Stimulated activated CD4-positive, alpha-beta T cell treated with anti-CD3 and anti-CD28 coated beads, Interleukin-15, amount 100 ng/mL, for 24 hours (primary cell): Measurements from ENCODE around the gene MS4A18.
A peak's percentile ranks its signal among the peaks of the same experiment; 100 is the strongest.
"Not testable (repeated sequence)": the region's sequence is repeated elsewhere in the genome, so short reads cannot be mapped to it uniquely, and the experiment has no call there.

Experiments
- DNase-seq: peaks from one replicate; pipeline ENCODE4 v3.0.0-alpha.2; 2020

MS4A18 gene

GRCh38 chr11:60740573-60740972 lies 16.1 kb downstream of the MS4A18 start:
- DNase-seq = no peak

GRCh38 chr11:60741421-60741820 lies 16.9 kb downstream of the MS4A18 start:
- no peak for DNase-seq

DNA sequence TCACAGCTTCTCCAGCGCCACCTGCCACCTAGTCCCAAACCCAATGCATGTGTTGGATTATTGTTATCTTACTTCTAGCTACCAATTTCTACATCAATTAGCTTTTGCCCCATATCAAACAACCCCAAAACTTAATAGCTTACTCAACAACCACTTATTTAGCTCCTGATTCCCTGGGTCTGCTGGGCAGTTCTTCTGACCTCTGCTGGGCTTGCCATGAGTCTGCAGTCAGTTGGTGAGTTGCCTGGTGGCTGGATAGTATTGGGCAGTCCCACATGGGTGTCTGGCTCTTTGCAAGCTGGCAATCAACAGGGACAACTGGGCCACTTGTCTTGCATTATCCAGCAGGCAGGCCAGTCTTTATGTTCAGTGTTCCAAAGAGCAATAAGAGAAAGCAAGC lies 18.5 kb downstream of the MS4A18 start:
- no peak for DNase-seq

- no peak for DNase-seq
These were observed 19.6 kb downstream of the MS4A18 start for GRCh38 chr11:60744114-60744513.

GRCh38 chr11:60747359-60747873 lies 22.9 kb downstream of the MS4A18 start:
- no peak for DNase-seq

DNA sequence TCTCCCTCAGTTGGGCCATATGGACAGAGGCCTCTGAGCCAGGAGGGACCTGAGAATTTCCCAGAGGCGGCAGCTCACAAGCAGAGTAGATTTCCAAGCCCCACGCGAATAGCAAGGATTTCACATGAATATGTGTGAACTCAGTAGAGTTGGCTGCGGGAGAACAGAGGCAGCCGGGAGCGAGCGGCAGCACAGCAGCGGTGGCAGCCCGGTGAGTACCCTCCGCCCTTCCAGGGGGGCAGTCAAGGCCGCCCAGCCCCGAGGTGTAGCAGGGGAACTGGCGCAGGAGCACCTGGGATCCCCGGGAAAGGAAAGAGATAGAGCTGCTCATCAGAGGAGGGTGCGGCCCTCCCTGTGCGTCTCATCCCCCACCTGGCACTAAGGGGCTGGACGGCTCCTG lies 23.7 kb downstream of the MS4A18 start:
- no peak for DNase-seq

- no peak for DNase-seq
These were observed 24.3 kb downstream of the MS4A18 start for GRCh38 chr11:60748821-60749220.

GRCh38 chr11:60750911-60751310 lies 26.4 kb downstream of the MS4A18 start:
- DNase-seq = no peak

- no peak for DNase-seq
These were observed 28.8 kb downstream of the MS4A18 start for GRCh38 chr11:60753309-60753708.

DNA sequence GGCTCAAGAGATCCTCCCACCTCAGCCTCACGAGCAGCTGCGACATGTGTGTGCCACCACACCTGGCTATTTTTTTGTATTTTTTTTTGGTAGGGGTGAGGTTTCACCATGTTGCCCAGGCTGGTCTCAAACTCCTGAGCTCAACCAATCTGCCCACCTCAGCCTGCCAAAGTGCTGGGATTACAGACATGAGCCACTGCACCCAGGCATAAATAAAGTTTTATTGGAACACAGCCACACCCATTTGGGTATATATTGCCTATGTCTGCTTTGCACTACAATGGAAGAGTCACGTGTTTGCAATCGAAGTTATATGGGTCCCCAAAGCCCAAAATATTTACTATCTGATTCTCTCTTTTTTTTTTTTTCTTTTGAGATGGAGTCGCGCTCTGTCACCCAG lies 30.4 kb downstream of the MS4A18 start:
- DNase-seq = no peak

GRCh38 chr11:60756307-60757032 lies 31.9 kb downstream of the MS4A18 start, which contains the start of gene MS4A15:
TSS of gene MS4A15 (plus strand) at chr11:60756867. CDS start at chr11:60763734, 6,867 bp downstream.
- no peak for DNase-seq

DNA sequence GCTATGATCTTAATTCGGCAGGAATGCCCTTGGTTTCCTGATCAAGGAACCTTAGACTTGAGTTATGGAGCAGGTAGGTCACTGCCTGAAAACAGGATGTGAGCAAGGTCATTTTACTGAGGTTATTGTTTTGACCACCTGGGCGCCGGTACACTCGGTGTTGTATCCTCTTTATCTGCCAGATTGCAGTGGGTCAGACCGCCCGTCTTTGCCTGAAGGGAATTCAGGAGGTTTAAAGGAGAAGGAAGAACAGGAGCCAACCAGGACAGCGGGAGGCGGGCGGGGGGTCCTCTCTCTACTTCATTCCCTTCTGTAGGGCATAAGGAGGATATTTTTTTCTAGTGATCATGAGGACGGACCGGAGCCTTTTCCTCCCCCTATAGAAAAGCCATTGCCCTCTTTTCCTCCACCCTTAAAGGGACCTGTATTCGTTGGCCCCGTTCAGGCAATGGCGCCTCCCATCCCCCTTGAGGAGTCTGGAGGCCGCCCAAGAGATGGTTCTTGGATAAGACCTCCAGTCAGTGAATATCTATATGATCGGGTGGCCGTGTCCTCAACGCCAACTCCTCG lies 32.8 kb downstream of the MS4A18 start:
- no peak for DNase-seq

GRCh38 chr11:60758671-60759070 lies 34.2 kb downstream of the MS4A18 start:
- DNase-seq = not testable (repeated sequence)

DNA sequence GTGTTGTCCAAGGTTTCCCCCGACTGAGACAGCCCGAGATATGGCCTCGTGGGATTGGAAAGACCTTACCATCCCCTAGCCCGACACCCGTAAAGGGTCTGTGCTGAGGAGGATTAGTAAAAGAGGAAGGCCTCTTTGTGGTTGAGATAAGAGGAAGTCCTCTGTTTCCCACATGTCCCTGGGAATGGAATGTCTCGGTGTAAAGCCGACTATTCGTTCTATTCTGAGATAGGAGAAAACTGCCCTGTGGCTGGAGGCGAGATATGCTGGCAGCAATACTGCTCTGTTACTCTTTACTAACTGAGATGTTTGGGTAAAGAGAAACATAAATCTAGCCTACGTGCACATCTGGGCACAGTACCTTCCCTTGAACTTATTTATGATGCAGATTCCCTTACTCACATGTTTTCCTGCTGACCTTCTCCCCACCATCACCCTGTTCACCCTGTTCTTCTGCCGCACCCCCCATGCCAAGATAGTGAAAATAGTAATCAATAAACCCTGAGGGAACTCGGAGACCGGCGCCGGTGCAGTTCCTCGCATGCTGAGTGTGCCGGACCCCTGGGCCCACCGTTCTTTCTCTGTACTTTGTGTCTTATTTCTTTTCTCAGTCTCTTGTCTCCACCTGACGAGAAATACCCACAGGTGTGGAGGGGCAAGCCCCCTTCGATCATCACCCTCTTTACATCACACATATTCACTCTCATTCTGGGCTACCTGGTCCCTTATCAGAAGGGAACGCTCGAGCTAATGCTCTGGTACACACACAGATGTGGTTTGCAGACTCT lies 35.1 kb downstream of the MS4A18 start:
- DNase-seq = not testable (repeated sequence)

DNA sequence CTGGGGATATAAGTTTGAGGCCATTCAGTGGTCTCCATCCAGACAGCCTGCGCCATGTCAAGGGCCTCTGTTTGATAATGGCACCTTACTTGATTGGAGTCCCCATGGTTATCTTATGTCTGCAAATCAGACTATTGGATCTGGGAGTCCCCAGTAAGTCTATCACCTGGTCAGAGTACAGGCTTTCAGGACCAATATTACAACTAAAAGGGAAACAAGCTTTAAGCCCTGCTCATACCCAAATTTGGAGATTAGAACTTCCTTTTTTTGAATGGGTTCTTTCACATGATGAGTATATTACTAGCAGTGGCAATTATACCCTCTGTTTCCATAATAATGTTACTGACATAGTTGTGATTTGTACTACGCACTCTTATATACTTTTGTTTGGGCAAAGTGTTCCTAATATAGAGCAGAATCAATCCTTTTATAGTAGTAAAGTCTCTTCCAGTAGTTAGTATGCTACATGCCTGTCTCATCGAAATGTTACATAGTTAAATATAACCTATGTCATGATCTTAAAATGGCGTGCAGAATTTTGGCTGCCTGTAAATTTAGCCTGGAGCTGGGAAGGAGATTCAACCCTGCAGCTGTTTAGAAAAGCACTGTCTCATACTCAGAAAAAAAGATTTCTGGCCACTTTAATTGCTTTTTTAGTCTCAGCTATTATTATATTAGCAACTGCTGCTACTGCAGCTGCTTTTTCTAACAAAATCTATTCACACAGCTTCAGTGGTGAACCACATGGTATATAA lies 37.1 kb downstream of the MS4A18 start:
- DNase-seq = no peak

- no peak for DNase-seq
These were observed 38.6 kb downstream of the MS4A18 start for GRCh38 chr11:60762851-60763691.

GRCh38 chr11:60763692-60764369 lies 39.3 kb downstream of the MS4A18 start:
- no peak for DNase-seq

DNA sequence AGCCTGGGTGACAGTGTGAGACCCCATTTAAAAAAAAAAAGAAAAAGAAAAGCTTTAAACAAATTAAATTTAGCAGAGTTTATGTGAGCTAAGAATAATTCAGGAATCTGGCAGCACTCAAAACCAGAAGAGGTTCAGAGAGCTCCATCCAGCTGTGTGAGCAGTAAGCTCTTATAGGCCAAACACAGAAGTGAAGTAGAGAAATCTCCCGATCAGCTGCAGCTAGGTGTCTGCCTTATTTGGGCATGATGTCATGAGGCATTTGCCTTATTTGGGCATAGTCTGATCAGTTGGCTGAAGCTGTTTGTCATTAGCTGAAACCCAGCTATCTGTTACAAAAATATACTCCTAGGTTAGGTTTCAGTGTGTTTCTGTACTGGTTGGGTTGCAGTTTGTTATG lies 40.4 kb downstream of the MS4A18 start:
- DNase-seq = no peak

- DNase-seq = no peak
These were observed 40.8 kb downstream of the MS4A18 start for GRCh38 chr11:60765355-60765754.

DNA sequence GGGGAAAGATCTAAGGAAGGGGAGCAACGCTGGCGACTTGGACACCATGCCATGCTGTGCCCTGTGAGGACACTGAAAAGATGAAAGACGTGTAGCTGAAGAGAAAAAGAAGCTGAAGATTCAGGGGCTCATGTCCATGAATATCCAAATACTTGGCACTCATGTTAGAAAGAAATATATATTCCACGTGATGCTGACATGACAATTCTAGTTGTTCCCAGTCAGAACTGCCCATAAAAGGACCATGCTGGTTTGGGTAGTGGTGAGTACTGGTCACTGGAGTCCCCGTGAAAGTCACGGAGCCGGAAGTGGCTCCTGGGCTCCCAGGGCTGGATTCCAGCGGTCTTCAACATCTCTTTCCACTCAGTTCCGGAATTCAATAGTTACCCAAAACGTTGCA lies 42.0 kb downstream of the MS4A18 start:
- no peak for DNase-seq

GRCh38 chr11:60767388-60767811 lies 42.9 kb downstream of the MS4A18 start:
- peak; percentile 48 for DNase-seq
